ENCODE data around the gene SLC22A6.

Gene SLC22A6

DNA sequence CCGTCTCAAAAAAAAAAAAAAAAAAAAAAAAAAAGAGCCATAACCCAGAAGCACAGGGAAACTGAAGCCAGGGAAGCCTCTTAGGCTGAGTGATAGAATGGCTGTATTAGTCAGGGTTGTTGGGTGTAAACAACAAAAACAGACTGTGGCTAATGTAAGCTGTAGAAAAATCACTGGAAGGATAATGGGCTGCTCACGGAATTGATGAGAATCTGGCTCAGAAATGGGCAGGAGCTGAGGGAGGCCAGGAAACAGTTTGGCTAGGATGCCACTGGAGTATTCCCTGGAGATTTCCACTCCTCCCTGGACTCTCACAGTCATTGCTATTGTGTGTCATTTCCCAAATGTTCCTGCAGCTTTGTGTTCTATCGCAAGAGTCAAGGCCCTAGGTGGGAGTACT, 22.4 kb downstream of the SLC22A6 start:
- no peak for DNase-seq (ENCODE audit: low spot score)
- TF ChIP-seq, protein P1, sequence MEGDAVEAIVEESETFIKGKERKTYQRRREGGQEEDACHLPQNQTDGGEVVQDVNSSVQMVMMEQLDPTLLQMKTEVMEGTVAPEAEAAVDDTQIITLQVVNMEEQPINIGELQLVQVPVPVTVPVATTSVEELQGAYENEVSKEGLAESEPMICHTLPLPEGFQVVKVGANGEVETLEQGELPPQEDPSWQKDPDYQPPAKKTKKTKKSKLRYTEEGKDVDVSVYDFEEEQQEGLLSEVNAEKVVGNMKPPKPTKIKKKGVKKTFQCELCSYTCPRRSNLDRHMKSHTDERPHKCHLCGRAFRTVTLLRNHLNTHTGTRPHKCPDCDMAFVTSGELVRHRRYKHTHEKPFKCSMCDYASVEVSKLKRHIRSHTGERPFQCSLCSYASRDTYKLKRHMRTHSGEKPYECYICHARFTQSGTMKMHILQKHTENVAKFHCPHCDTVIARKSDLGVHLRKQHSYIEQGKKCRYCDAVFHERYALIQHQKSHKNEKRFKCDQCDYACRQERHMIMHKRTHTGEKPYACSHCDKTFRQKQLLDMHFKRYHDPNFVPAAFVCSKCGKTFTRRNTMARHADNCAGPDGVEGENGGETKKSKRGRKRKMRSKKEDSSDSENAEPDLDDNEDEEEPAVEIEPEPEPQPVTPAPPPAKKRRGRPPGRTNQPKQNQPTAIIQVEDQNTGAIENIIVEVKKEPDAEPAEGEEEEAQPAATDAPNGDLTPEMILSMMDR (IDR thresholded peaks at IDR 0.05; ENCODE audit: extremely low read depth, missing control alignments) = no peak

DNA sequence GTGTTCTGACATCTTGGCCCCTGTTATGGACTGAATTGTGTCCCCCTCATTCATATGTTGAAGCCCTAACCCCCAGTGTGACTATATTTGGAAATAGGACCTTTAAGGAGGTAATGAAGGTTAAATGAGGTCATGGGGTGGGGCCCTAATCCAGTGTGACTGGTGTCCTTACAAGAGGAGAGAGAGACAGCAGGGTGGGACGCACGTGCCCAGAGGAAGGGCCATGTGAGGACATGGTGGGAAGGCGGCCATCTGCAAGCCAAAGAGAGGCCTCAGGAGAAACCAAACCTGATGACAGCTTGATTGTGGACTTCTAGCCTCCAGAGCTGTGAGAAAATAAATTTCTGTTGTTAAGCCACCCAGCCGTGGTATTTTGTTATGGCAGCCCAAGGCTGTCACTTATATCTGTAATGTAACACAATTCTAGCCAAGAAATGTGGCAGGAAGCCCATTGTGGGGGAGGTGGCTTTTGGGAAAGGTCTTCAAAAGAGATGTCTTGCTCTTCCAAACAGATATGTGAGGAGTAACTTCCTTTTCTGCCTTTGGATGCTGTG, 23.7 kb downstream of the SLC22A6 start:
- TF ChIP-seq, protein P1 (IDR thresholded peaks at IDR 0.05; ENCODE audit: extremely low read depth, missing control alignments) = no peak
- no peak for DNase-seq (ENCODE audit: low spot score)

DNA sequence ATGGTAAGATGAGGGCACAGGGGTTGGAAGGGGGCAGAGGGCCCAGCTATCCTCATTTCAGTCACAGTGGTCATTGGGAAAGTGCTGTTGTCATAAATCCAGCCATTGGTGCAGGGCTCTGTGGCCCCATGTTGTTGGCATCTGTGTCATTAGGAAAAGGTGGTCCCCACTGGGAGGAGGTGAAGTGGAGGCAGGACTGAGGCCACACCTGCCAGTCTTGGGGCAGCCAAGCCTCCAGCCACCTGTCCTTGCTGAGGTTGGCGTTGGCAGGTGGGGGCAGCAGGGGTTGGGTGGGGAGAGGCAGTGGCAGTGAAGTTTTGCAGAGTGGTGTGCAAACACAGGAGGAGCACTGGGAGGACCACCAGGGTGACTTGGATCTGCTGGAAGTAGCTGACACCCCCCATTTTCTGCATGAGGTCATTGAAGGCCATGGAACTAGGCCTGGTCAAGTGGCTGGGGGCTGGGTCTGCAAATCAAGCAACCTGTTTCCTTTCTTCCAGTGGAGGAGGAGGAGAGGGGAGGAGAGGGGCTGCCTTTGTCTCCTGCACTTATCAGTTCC, 25.3 kb downstream of the SLC22A6 start:
- TF ChIP-seq, protein P1 (IDR thresholded peaks at IDR 0.05; ENCODE audit: extremely low read depth, missing control alignments) = no peak
- DNase-seq (ENCODE audit: low spot score) = no peak

DNA sequence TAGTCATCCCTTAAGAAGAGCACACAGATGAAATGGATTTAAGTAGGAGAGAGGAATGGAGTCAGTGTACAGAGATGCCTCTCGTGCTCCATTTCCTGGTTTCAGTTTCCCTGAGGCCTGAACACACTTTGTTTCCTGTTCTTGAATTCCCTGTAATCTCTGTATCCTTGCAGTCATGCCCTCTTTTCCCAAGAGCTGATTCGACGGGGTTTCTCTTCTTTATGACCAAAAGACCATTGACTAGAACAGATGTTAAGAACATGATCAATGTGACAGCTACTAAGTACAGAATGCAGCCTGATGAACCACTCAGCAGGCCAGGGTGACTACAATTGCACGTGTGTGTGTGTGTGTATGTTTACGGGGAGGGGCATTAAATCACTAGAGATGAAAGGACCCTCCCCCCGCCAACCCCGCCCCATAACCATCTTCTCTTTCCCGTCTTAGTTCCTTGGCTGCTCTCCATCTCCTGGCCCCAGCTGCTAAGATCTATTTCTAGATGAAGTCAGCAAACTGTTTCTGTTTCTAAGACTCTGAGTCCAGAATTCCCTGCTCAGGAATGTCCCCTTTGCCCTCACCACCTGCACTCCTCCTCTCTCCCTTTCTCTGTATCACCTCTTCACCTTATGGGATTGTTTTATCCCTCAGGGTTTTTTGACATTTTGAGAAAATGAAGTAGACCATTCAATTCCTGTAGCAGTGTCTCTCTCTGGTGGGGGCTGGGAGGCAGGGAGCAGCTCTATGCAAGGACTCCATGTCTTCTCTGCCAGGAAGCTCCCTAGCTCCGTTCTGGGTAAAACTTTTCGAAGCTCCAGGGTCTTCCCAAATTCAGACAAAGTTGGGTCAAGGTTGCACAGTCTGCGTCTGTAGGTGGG, 26.0 kb downstream of the SLC22A6 start:
- TF ChIP-seq, protein P1 (IDR thresholded peaks at IDR 0.05; ENCODE audit: extremely low read depth, missing control alignments) = no peak
- DNase-seq (ENCODE audit: low spot score) = no peak

DNA sequence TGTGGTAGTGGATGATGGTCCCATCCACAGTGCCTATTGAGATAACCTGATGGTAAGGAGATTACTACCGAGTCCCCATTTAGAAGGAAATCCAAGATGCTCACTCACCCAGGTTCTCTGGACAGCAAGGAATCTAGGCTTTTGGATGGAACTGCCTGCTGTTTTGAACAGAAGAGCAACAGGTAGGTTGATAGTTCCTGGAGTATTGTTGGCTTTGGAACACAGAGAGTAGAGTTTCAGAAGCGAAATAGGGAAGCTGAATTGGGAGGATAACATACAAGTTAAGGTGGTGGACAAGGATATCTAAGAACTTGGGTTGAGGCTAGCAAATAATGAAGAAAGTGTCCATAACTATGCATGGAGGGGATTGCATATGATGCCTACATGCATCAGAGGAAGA, 27.6 kb downstream of the SLC22A6 start:
- TF ChIP-seq, protein P1 (IDR thresholded peaks at IDR 0.05; ENCODE audit: extremely low read depth, missing control alignments) = no peak
- no peak for DNase-seq (ENCODE audit: low spot score)

DNA sequence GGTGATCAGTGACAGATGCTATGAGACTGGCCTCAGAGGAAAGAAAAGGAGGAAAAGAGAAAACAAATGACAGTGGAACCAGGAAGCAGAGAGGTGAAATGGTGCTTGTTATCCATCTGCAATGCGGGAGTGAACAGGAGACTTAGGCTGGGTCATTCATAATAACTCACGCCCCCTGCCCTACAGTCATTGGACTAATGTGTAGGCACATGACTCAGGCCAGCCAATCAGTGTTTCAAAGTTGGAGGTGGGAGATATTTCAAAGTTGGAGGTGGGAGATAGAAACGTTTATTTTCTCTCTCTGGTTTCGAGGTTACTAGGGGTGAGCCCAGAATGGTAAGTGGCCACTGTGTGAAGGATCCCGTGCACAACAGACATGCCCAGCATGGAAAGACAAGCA, 30.3 kb downstream of the SLC22A6 start:
- TF ChIP-seq, protein P1 (IDR thresholded peaks at IDR 0.05; ENCODE audit: extremely low read depth, missing control alignments) = no peak
- DNase-seq (ENCODE audit: low spot score) = no peak

DNA sequence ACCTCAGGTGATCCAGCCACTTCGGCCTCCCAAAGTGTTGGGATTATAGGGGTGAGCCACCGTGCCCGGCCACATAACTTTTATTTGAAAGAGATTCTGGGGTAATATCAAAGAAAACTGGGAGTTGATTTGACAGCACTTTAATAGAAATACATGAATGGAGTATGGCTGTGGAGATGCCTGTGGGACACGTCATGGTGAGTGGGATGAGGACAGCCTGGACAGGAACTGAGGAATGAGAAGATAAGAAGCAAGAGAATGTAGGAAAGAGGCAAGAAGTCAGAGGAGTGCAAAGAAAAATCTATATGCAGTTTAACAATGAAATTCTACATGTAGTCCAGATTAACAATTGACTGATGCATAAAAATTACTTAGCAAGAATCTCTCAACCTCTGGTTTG, 31.0 kb downstream of the SLC22A6 start:
- TF ChIP-seq, protein P1 (IDR thresholded peaks at IDR 0.05; ENCODE audit: extremely low read depth, missing control alignments) = no peak
- no peak for DNase-seq (ENCODE audit: low spot score)
